Hepatocyte (in vitro differentiated cells): Measurements from ENCODE around the gene SCLT1. TPM values are rescaled to one million over a fixed set of nuclear protein-coding genes. Genes with fewer than 3 reads are reported as not detected.
"Not testable (repeated sequence)": the region's sequence is repeated elsewhere in the genome, so short reads cannot be mapped to it uniquely, and the experiment has no call there.

ENCODE experiments used
- DNase-seq: peaks from one replicate; pipeline ENCODE4 v3.0.0-alpha.2; 2016; ENCODE audit warnings: low spot score
- H2AFZ ChIP-seq: fragments of 200-600 bp; sonication (generic); 2 replicates; pipeline ENCODE4 v1.6.0; 2016; ENCODE audit warnings: antibody characterized with exemption, mild to moderate bottlenecking
- H3K27ac ChIP-seq: fragments of 200-600 bp; sonication (generic); 2 replicates; pipeline ENCODE4 v1.5.1; 2016; ENCODE audit warnings: mild to moderate bottlenecking
- H3K27me3 ChIP-seq: fragments of 200-600 bp; sonication (generic); 2 replicates; pipeline ENCODE4 v1.6.1; 2016
- H3K36me3 ChIP-seq: fragments of 200-600 bp; sonication (generic); replicated peaks from 2 replicates; pipeline ENCODE4 v1.5.1; 2016; ENCODE audit warnings: low read depth; ENCODE audit not compliant: insufficient read depth
- H3K4me1 ChIP-seq: fragments of 200-600 bp; sonication (generic); 2 replicates; pipeline ENCODE4 v1.5.1; 2016; ENCODE audit warnings: mild to moderate bottlenecking, moderate library complexity; ENCODE audit not compliant: insufficient read depth
- H3K4me2 ChIP-seq: fragments of 200-600 bp; sonication (generic); 2 replicates; pipeline ENCODE4 v1.6.0; 2016
- H3K4me3 ChIP-seq: fragments of 200-600 bp; sonication (generic); 2 replicates; pipeline ENCODE4 v1.5.1; 2016; ENCODE audit warnings: mild to moderate bottlenecking
- H3K79me2 ChIP-seq: fragments of 200-600 bp; sonication (generic); 2 replicates; pipeline ENCODE4 v1.6.0; 2017; ENCODE audit warnings: mild to moderate bottlenecking
- H3K9me2 ChIP-seq: fragments of 200-600 bp; sonication (generic); replicated peaks from 2 replicates; pipeline ENCODE4 v1.6.0; 2017; ENCODE audit warnings: mild to moderate bottlenecking; ENCODE audit not compliant: insufficient read depth
- H3K9me3 ChIP-seq: fragments of 200-600 bp; sonication (generic); 2 replicates; pipeline ENCODE4 v1.5.1; 2016; ENCODE audit warnings: low read depth, mild to moderate bottlenecking
- H4K20me1 ChIP-seq: fragments of 200-600 bp; sonication (generic); 2 replicates; pipeline ENCODE4 v1.6.0; 2016; ENCODE audit warnings: mild to moderate bottlenecking; ENCODE audit not compliant: insufficient read depth, poor library complexity, severe bottlenecking
- CTCF ChIP-seq: fragments of 200-600 bp; sonication (generic); IDR thresholded peaks from 2 replicates; pipeline ENCODE4 v1.5.1; 2016; ENCODE audit warnings: antibody characterized with exemption, mild to moderate bottlenecking; ENCODE audit not compliant: poor library complexity
- EZH2 ChIP-seq: fragments of 200-600 bp; sonication (generic); IDR thresholded peaks from 2 replicates; pipeline ENCODE4 v1.6.1; 2016; ENCODE audit warnings: antibody characterized with exemption, mild to moderate bottlenecking, borderline replicate concordance
- EZH2phosphoT487 ChIP-seq: fragments of 200-600 bp; sonication (generic); IDR thresholded peaks from one replicate; pipeline ENCODE4 v1.6.1; 2018; ENCODE audit warnings: antibody characterized with exemption, mild to moderate bottlenecking, low read depth, moderate library complexity; ENCODE audit not compliant: unreplicated experiment, severe bottlenecking
- WGBS: methylation state at CpG from one replicate; pipeline ENCODE4 v1.1.6; 2016; ENCODE audit warnings: low lambda C conversion rate; ENCODE audit errors: missing lambda C conversion rate; 5-methylcytosine and 5-hydroxymethylcytosine counted together
- polyA plus RNA-seq: library from polyadenylated mRNA; unstranded; fragments of >200 nt; fragmentation: Nextera tagmentation; extraction: Ambion mirVana; gene quantifications from 2 replicates; pipeline ENCODE4 v1.2.1, GENCODE V29; 2016
- total RNA-seq: library from RNA; depleted of rRNA; stranded (reverse); fragments of >200 nt; gene quantifications from 2 replicates; pipeline ENCODE4 v1.2.3, GENCODE V29; 2014

The SCLT1 gene
- total and polyA plus RNA-seq, 2 experiments from 2014 or later: 6.9 to 13.6 TPM

- no peaks in the 10 kb centered on the region for H3K36me3 ChIP-seq
- H3K9me2 ChIP-seq: no peaks in the 10 kb centered on the region
- H4K20me1 ChIP-seq: no peaks in the 10 kb centered on the region
- DNase-seq: no peak
- no peak overlapping the region for H3K27ac ChIP-seq
- no peak overlapping the region for H2AFZ ChIP-seq
- H3K4me2 ChIP-seq: no peak overlapping the region
- H3K9me3 ChIP-seq: no peaks in the 10 kb centered on the region
- no peaks in the 10 kb centered on the region for H3K79me2 ChIP-seq
- WGBS: 95% methylated on average over 8 of the region's 8 CpGs
- H3K27me3 ChIP-seq: no peaks in the 10 kb centered on the region
- no peaks in the 10 kb centered on the region for H3K4me1 ChIP-seq
- TF ChIP-seq EZH2: no peak
- TF ChIP-seq EZH2phosphoT487: no peak
- no peak for TF ChIP-seq CTCF
- H3K4me3 ChIP-seq: no peak overlapping the region
Observed at GRCh38 chr4:129136433-129136832, 43.1 kb upstream of the SCLT1 start.

- H3K36me3 ChIP-seq: no peaks in the 10 kb centered on the region
- WGBS: 79% methylated on average over 2 of the region's 2 CpGs
- DNase-seq: no peak
Observed at GRCh38 chr4:129131343-129131742, 38.0 kb upstream of the SCLT1 start.

GRCh38 chr4:129129143-129129542 is 35.8 kb upstream of the SCLT1 start:
- no peaks in the 10 kb centered on the region for H4K20me1 ChIP-seq
- no peaks in the 10 kb centered on the region for H3K79me2 ChIP-seq
- H3K9me2 ChIP-seq: no peaks in the 10 kb centered on the region
- 85% methylated on average over 2 of the region's 2 CpGs for WGBS
- no peak for DNase-seq
- no peak for TF ChIP-seq EZH2phosphoT487
- TF ChIP-seq EZH2: no peak
- no peak for TF ChIP-seq CTCF
- no peaks in the 10 kb centered on the region for H3K4me1 ChIP-seq
- no peak overlapping the region for H3K4me3 ChIP-seq
- H3K36me3 ChIP-seq: no peaks in the 10 kb centered on the region
- no peak overlapping the region for H3K27ac ChIP-seq
- H3K27me3 ChIP-seq: no peaks in the 10 kb centered on the region
- H2AFZ ChIP-seq: no peak overlapping the region
- H3K9me3 ChIP-seq: no peaks in the 10 kb centered on the region
- H3K4me2 ChIP-seq: no peak overlapping the region

More at GRCh38 chr4:129131343-129131742, 38.0 kb upstream of the SCLT1 start:
- Histone ChIP-seq H4K20me1 (no peaks in the 10 kb centered on the region), H3K4me1 (no peaks in the 10 kb centered on the region), H3K27me3 (no peaks in the 10 kb centered on the region), H3K9me2 (no peaks in the 10 kb centered on the region), H3K4me3 (no peak overlapping the region), H3K4me2 (no peak overlapping the region), H3K9me3 (no peaks in the 10 kb centered on the region), H3K27ac (no peak overlapping the region), H2AFZ (no peak overlapping the region), H3K79me2 (no peaks in the 10 kb centered on the region)
- TF ChIP-seq EZH2 (no peak), CTCF (no peak), EZH2phosphoT487 (no peak)

- not testable (repeated sequence) for H4K20me1 ChIP-seq, H2AFZ ChIP-seq, H3K36me3 ChIP-seq
Observed at GRCh38 chr4:129126614-129127013, 33.3 kb upstream of the SCLT1 start.

More at GRCh38 chr4:129126614-129127013, 33.3 kb upstream of the SCLT1 start:
- not testable (repeated sequence) for H3K9me3 ChIP-seq, DNase-seq, H3K4me3 ChIP-seq, H3K9me2 ChIP-seq, H3K27me3 ChIP-seq, H3K27ac ChIP-seq, H3K4me1 ChIP-seq, H3K4me2 ChIP-seq, H3K79me2 ChIP-seq
- 95% methylated on average over 5 of the region's 5 CpGs for WGBS
